HG03039 (cell line): Measurements from ENCODE around the gene TCP11L1.
A peak's percentile ranks its signal among the peaks of the same experiment; 100 is the strongest.
"Not testable (repeated sequence)": the region's sequence is repeated elsewhere in the genome, so short reads cannot be mapped to it uniquely, and the experiment has no call there.

Source experiments
- ATAC-seq: cut with Tn5 transposase; IDR thresholded peaks from one replicate; pipeline ENCODE4 v1.9.1; 2021; ENCODE audit warnings: mild to moderate bottlenecking, moderate library complexity; ENCODE audit not compliant: unreplicated experiment

TCP11L1 gene

DNA sequence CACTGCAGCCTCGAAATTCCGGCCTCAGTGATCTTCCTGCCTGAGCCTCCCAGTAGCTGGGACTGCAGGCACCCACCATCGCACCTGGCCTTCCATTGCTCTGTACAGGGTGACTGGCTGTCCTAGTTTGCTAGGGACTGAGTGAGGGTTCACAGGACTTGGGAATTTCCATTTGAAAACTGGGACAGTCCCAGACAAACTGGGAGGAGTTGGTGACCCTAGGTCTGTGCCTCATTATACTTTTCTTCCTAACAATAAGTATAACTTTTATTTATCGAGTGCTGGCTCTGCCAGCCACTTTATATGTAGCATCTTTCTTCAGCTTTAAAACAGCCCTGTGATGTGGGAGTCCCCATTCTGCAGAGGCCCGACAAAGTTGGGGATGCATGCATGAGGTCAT, 25.5 kb downstream of the TCP11L1 start:
- no peak for ATAC-seq

DNA sequence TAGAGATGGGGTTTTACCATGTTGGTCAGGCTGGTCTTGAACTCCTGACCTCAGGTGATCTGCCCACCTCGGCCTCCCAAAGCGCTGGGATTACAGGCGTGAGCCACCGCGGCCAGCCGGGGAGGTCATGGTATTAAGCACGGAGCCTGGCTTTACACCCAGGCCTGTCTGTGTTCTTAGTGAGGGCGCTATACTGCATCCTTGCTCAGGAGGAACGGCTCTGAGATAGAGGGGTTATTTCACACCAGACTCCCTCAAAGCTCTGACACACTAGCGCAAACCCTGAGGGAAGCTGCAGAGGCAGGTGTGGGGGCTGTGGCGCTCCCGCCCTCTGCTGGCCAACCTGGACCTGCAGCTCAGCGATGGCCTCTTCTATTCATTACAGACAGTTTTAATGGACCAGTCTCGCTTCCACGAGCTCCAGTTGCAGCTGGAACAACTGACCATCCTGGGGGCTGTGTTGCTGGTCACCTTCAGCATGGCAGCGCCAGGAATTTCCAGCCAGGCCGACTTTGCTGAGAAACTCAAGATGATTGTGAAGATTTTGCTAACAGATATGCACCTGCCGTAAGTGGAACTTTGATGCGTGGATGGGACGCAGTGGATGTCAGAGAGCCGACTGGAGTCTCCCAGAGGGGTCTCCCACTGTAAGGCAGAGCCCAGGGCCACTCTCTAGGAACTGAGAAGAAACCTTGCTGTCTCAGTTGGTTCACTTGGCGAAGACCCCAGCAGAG, 26.2 kb downstream of the TCP11L1 start:
- ATAC-seq, result peak; percentile 53

DNA sequence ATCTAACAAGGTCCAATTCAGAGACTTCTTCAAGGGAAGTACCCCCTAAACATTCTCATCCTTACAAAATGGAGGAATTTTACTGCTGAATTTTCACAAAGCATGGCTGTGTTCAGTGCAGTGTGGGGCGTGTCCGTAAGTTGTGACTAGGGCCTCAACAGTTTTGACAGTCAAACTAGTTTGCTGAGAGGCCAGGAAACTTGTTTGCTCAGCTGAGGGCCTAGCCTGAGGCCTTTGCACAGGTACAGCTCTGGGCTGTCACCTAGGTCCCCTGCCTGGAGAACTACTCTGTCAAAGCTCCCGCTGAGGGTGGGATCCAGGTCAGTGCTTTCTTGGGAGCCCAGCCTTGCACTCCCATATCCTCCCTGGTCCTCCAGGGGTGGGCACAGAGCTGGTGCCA, 27.9 kb downstream of the TCP11L1 start:
- no peak for ATAC-seq

DNA sequence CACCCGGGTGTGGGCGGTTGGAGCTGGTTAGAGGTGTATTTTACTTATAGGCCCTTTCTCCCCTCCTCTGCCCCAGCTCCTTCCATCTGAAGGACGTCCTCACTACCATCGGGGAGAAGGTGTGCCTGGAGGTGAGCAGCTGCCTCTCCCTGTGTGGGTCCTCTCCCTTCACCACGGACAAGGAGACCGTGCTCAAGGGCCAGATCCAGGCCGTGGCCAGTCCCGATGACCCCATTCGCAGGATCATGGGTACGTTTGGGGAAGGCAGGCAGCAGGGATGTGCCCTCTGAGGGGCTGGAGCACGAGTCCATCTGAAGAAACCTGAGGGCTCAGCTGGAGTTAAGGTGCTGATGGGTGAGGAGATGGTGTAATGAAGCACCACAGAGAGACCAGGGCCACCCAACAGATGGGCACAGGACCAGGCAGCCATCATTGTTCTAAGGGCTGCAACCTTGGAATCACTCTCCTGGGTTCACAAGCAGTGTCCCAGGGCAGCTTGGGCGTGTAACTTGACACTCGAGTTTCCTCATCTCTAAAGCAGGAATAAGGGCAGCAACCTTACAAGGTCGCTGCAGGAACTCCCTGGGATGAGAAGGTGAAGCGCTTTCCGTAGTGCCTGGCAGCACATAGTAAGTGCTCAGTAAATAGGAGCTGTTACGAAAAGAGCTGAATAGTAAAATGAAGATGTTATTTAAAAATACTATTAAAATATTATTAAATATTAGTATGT, 29.4 kb downstream of the TCP11L1 start:
- ATAC-seq, result no peak

DNA sequence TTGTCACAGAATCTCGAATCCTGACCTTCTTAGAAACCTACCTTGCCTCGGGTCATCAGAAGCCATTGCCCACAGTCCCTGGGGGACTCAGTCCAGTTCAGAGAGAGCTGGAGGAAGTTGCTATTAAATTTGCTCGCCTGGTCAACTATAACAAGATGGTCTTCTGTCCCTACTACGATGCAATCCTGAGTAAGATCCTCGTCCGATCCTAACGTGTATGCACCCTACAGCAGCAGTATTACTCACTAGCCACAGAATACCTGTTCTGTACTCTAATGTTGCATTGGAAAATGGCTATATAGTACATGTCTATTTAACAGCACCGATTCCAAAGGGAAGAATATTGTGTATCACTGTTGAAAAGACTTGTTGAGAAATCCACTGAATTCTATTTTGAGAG, 33.1 kb downstream of the TCP11L1 start:
- no peak for ATAC-seq

DNA sequence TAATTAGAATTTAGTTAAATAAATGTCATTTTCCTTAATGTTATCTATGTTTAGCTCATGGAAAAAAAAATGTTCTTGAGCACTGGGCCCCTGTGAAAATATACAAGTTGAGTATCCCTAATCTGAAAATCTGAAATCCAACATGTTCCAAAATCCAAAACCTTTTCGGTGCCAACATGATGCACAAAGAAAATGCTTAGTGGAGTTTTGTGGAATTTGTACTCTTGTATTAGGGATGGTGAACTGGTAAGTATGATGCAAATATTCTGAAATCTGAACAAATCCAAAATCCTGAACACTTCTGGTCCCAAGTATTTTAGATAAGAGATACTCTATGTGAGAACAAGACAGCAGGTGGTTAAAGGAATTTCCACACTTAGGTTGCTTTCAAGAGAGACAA, 44.5 kb downstream of the TCP11L1 start:
- ATAC-seq, result no peak

DNA sequence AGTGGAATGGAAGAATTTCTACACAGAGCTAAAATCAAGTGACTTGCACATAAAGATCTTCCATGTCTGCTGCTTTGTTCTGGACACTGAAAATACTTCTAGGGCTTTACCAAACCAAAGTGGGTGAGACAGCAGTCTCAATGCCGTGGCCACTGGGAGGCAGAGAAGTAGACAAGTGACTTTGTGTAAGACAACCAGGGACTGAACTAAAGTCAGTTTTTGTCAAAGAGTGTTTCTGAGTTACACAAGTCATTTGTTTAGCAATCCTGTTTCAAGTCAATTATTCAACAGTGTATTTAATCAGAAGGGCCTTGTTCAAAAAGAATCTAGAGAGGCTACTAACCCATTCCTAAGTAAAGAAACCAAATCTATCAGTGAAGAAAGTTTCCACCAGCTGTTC, 46.6 kb downstream of the TCP11L1 start:
- ATAC-seq, result no peak

DNA sequence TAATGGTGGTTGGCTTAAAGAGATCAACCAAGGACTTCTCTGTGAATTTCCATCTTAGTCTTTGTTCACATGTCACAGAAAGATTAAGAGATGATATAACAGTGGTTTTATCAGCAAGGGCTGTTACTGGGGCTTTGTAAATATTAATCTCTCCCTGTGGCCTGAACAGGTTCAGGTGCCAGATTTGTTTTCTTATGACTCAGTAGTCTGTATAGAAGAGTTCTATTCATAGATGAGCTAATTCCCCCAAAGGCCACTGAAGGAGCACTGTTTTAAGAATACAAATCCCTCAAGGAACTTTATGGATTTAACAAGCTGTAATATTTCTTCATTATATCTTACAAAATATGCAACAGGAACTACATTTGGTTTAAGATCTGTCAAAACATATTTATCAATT, 50.4 kb downstream of the TCP11L1 start:
- ATAC-seq, result no peak

DNA sequence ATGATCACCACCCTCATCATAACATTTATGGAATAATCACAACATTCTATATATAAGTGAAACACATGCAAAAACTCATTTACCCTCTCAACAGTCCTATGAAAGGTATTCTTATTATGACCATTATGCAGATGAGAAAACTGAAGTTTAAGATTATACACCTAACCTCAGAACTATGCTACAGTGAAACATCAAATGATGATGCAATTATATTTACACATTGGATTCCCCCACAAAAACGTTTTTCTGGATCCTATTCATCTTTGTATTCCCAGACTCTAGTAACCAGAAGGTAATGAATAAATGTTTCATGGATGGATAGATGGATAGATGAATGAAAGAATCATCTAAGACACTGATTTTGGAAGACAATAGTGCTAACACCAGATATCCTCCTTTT, 54.8 kb downstream of the TCP11L1 start:
- ATAC-seq, result no peak

DNA sequence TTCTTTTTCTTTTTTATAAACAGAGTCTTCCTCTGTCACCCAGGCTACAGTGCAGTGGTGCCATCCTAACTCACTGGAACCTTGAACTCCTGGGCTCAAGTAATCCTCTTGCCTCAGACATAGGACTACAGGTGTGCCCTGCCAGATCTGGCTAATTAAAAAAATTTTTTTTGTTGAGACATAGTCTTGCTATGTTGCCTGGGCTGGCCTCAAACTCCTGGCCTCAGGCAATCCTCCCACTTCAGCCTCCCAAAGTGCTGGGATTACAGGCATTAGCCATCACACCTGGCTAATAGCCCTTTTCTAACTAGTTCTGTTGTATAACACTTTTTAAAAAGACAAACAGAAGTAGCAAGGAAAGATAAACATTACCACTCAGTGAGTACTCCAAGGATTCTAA, 64.5 kb downstream of the TCP11L1 start:
- ATAC-seq, result no peak

DNA sequence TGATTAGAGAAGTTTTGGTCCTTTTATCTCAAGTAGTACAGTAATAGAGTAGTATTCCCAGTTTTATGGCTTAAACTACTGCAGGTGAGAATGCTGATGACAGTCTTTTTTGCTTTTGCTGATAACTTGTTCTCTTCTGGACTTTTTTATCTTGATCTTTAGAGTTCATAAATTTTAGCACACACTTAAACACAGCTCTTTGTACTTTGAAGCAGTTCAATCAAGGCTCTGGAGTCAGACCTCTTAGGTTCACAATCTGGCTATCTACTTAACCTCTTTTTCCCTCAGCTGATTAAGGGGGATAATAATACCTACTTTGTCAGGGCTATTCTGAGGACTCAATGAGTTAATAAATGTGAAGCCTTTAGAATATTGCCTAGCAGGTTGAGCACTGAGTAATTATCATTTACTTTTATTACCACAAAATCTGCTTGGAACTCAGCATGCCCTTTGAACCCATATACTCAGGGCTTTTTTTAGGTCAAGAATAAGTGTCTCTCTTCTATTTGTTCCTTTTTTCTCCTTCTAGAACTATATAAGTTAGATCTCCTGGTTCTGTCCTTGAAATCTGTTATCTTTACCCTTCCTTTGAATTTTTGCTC, 70.0 kb downstream of the TCP11L1 start:
- ATAC-seq, result no peak

DNA sequence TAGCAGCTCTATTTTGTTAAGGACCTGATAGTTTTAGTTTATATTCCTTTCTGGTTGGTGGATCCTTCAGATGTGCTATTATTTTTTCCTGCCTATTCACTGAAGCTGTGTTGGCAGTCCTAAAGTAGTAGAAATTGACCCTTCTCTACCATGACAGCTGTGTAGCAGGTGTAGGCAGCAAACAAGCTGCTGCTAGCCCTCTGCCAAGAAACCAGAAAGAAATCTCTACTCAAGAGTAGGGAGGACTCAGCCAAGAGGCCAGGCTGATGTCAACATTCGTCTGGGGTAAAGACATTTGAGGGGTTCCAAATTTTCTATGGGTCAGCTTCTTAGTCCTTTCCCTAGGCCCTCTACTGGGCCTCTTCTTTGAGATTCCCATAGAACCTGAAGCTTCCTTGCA, 70.7 kb downstream of the TCP11L1 start:
- ATAC-seq, result no peak

DNA sequence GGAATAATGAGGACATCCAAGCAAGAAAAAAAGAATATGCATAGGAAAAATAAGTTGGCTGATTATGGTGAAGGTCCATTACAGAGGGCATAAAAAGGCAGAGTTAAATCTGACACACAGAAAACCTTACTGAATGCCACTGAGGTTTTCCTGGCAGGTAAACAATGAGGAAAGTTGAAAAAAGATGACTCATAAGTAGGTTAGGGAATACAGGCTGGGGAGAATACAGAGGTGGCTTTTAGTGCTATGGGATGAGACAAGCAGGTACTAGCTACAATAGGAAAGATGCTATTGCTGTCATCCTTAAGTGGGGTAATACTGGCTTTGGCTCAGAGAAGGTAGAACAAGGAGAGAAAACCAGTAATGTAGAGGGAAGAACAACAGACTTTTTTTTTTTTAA, 77.2 kb downstream of the TCP11L1 start:
- ATAC-seq, result no peak

DNA sequence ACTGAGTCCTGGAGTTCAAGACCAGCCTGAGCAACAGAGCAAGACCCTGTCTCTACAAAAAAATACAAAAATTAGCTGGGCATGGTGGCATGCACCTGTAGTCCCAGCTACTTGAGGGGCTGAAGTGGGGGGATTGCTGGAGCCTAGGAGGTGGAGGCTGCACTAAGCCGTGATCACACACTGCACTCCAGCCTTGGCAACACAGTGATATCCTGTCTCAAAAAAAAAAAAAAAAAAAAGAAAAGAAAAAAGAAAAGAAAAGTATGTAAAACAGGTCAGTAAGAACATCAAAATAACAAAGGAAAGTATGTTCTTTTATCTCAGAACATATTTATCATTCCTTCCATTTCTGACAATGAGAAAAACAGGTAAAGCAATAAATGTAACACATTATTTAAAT, 83.3 kb downstream of the TCP11L1 start:
- ATAC-seq, result not testable (repeated sequence)
